Liver (tissue), 9 donors: ENCODE results near the gene TMEM17. TPM values are rescaled to one million over a fixed set of nuclear protein-coding genes. Genes with fewer than 3 reads are reported as not detected.

Source experiments
- DNase-seq: peaks from one replicate; pipeline ENCODE4 v3.0.0-alpha.2; 2017; ENCODE audit warnings: low spot score
- H3K27ac ChIP-seq, 2 donors: one replicate each; pipeline ENCODE4 v1.7.0; 2013; ENCODE audit warnings: inconsistent platforms in 2 of 2, low read length in 2 of 2, control low read depth in 1 of 2, low read depth in 1 of 2, mild to moderate bottlenecking in 1 of 2
- H3K27me3 ChIP-seq, 4 donors: one replicate each; pipeline versions ENCODE4 v1.6.1 to v1.7.0; 2013; ENCODE audit warnings: low read length in 3 of 4, inconsistent platforms in 1 of 4, mild to moderate bottlenecking in 1 of 4, moderate library complexity in 1 of 4; ENCODE audit not compliant: control insufficient read depth in 4 of 4, insufficient read depth in 4 of 4
- H3K36me3 ChIP-seq, 4 donors: one replicate each; pipeline versions ENCODE4 v1.6.1 to v1.7.0; 2013; ENCODE audit warnings: low read length in 3 of 4, mild to moderate bottlenecking in 3 of 4, low read depth in 1 of 4, moderate library complexity in 1 of 4; ENCODE audit not compliant: control insufficient read depth in 4 of 4, insufficient read depth in 3 of 4
- H3K4me1 ChIP-seq, 4 donors: one replicate each; pipeline versions ENCODE4 v1.6.1 to v1.7.0; 2013; ENCODE audit warnings: low read length in 3 of 4, mild to moderate bottlenecking in 3 of 4, moderate library complexity in 1 of 4; ENCODE audit not compliant: control insufficient read depth in 4 of 4, insufficient read depth in 4 of 4
- H3K4me3 ChIP-seq, 3 donors: one replicate each; pipeline versions ENCODE4 v1.6.1 to v1.7.0; 2013; ENCODE audit warnings: low read length in 3 of 3, control low read depth in 1 of 3, low read depth in 1 of 3, mild to moderate bottlenecking in 1 of 3
- H3K9ac ChIP-seq, 2 donors: one replicate each; pipeline ENCODE4 v1.7.0; 2013; ENCODE audit warnings: low read length in 2 of 2, mild to moderate bottlenecking in 2 of 2, moderate library complexity in 2 of 2, control low read depth in 1 of 2, low read depth in 1 of 2
- H3K9me3 ChIP-seq, 4 donors: one replicate each; pipeline versions ENCODE4 v1.6.1 to v1.7.0; 2013; ENCODE audit warnings: low read length in 3 of 4; ENCODE audit not compliant: control insufficient read depth in 4 of 4
- FOXA2 ChIP-seq: IDR thresholded peaks from 2 replicates; pipeline ENCODE4 v1.6.1; 2016; ENCODE audit warnings: antibody characterized with exemption
- HNF4G ChIP-seq: IDR thresholded peaks from 2 replicates; pipeline ENCODE4 v1.6.1; 2016; ENCODE audit warnings: antibody characterized with exemption
- RAD21 ChIP-seq, 2 donors: IDR thresholded peaks; 2 replicates each; pipeline ENCODE4 v1.6.1; 2016; ENCODE audit warnings: antibody characterized with exemption in 2 of 2, mild to moderate bottlenecking in 2 of 2
- SP1 ChIP-seq: IDR thresholded peaks from 2 replicates; pipeline ENCODE4 v1.6.1; 2018; ENCODE audit warnings: antibody characterized with exemption, mild to moderate bottlenecking
- YY1 ChIP-seq: IDR thresholded peaks from 2 replicates; pipeline ENCODE4 v1.6.1; 2016; ENCODE audit warnings: antibody characterized with exemption, mild to moderate bottlenecking
- WGBS: extraction: QIAGEN DNeasy Blood & Tissue Kit; methylation state at CpG from one replicate; pipeline ENCODE4 v1.1.7; 2013; 5-methylcytosine and 5-hydroxymethylcytosine counted together
- polyA plus RNA-seq, 2 donors: library from polyadenylated mRNA; stranded (reverse) in 1 of 2; unstranded in 1 of 2; fragments of 200-250 nt in 1 of 2; fragments of >200 nt in 1 of 2; fragmentation: Nextera tagmentation in 1 of 2; extraction: Ambion mirVana in 1 of 2; gene quantifications; one replicate each; pipeline versions ENCODE4 v1.2.1 to v1.2.3, GENCODE V29; 2013 to 2015
- total RNA-seq, 2 donors: library from RNA; depleted of rRNA; stranded (reverse); fragments of >200 nt; gene quantifications; one replicate each; pipeline ENCODE4 v1.2.3, GENCODE V29; 2014
- TF ChIP-seq, protein P1 (sequence below): IDR thresholded peaks from 2 replicates; pipeline ENCODE4 v1.6.1; 2016; ENCODE audit warnings: antibody characterized with exemption, mild to moderate bottlenecking
- donor health status: healthy.
- donor health status: healthy.
- donor health status: healthy.
- donor health status: healthy.
- donor health status: healthy.

Gene TMEM17
- total and polyA plus RNA-seq, 4 donors, result 0.70 to 1.9 (median 1.2) TPM

DNA sequence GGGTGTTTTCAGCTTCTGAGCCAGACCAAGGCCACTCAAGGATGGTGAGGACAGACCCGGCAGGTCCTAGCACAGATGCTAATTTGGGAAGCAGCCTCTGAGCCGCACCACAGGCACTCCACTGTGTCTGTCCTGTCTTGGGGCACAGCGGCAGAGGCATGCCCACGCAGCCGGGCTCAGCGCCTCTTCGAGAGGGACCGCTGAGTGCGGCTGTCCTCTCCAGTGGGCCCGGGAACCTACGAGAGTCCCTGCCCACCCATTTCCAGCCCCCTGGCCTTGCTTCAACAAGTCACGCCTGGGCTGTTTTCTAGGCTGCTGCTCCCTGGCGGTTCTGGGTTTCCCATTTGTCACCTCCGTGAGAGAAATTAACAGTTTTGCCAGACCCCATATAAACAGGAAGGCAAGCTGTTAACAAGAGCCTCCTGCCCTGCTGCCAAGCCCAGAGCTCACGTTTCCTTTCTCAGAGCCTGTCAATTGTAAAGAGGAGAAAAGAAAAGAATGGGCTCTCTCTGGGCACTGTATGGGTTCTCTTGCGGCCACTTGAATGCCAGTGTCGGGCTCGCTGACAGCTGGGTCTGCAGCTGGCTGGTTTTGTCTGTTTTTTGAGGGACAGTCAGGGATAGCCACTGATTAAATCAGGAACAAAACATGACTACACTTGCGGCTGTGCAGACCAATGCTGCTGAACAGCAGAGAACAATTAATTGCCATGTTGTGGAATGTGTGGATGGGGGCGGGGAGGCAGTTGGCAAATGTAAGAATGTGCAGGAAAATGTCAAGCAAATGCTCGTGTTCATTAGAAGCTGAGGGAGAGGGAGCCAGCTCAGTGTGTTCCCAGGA is 30.6 kb downstream of the TMEM17 start:
- no peak overlapping the region for H3K4me3 ChIP-seq
- no peaks in the 10 kb centered on the region for H3K27me3 ChIP-seq
- no peak overlapping the region for H3K9ac ChIP-seq
- H3K36me3 ChIP-seq, result no peaks in the 10 kb centered on the region
- peaks cover 2 to 15% (median 10%) of the 10 kb centered on the region in 4 donors for H3K4me1 ChIP-seq
- H3K27ac ChIP-seq, result peak overlapping the region in 1 of 2 donors; percentile 38
- whole genome bisulfite sequencing, result 70% methylated on average over 21 of the region's 21 CpGs
- TF ChIP-seq HNF4G (no peak), SP1 (peak; percentile 10), FOXA2 (no peak)
- no peak for DNase-seq
- no peaks in the 10 kb centered on the region for H3K9me3 ChIP-seq

DNA sequence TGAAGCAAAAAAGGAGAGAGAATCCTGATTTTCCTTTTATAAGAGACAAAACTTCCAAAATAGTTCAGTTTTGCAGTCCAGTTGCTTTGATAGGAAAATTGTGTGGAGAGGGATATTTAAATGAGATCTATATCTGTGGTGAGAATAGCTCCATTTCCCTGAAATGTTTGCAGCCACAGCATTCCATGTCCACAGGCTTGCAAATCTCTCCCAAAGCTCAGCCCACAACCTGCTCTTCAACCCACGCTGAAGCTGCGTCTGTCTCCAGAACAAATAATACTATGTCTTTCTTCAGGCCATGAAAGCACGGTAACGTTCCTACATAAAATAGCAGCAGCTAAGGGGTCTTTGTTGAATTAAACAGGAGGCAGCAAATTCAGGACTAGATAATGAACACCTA is 31.8 kb downstream of the TMEM17 start:
- Histone ChIP-seq H3K27ac (peak overlapping the region in 1 of 2 donors; percentile 11), H3K4me3 (no peak overlapping the region), H3K36me3 (no peaks in the 10 kb centered on the region), H3K27me3 (no peaks in the 10 kb centered on the region), H3K9ac (no peak overlapping the region), H3K9me3 (no peaks in the 10 kb centered on the region), H3K4me1 (peaks cover 7 to 26% (median 20%) of the 10 kb centered on the region in 4 donors)
- TF ChIP-seq RAD21 (IDR thresholded peaks at IDR 0.05) (no peak), YY1 (peak; percentile 11), FOXA2 (no peak)
- WGBS, result 44% methylated on average over 4 of the region's 4 CpGs
- no peak for DNase-seq

DNA sequence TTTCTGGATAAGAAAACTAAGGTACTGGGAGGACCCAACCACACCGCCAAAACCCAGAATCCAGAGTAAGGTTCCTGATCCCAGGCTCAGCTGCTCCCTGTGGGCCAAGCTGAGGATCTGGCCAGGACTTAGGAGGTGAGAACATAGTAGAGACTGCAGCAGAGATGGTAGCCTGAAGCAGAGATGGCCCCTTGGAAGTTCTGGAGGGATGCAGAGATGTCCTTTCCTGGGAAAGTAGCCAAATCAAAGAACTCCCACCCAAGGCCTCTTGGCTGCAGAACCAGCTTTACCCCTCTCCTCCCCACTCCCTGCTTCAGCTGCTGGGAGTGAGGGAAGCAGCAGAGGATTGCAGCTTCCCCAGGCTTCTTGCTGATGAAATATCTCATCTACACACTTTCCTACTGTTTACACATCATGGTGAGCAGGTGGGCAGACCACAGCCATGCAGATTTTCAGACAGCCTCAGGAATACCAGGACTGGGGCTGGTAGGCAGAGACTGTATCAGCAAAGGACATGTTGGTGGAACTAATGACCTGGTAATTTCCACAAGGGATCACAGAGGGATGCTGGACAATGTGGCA is 32.7 kb downstream of the TMEM17 start:
- 98% methylated on average over 1 of the region's 1 CpG for WGBS
- H3K4me3 ChIP-seq, result no peak overlapping the region
- peaks cover 7 to 32% (median 25%) of the 10 kb centered on the region in 4 donors for H3K4me1 ChIP-seq

More for the DNA sequence above, 32.7 kb downstream of the TMEM17 start:
- no peaks in the 10 kb centered on the region for H3K9me3 ChIP-seq
- H3K36me3 ChIP-seq, result no peaks in the 10 kb centered on the region
- no peak overlapping the region for H3K9ac ChIP-seq
- DNase-seq, result no peak
- no peak overlapping the region for H3K27ac ChIP-seq
- no peaks in the 10 kb centered on the region for H3K27me3 ChIP-seq
- no peak for TF ChIP-seq FOXA2
- TF ChIP-seq, protein P1, sequence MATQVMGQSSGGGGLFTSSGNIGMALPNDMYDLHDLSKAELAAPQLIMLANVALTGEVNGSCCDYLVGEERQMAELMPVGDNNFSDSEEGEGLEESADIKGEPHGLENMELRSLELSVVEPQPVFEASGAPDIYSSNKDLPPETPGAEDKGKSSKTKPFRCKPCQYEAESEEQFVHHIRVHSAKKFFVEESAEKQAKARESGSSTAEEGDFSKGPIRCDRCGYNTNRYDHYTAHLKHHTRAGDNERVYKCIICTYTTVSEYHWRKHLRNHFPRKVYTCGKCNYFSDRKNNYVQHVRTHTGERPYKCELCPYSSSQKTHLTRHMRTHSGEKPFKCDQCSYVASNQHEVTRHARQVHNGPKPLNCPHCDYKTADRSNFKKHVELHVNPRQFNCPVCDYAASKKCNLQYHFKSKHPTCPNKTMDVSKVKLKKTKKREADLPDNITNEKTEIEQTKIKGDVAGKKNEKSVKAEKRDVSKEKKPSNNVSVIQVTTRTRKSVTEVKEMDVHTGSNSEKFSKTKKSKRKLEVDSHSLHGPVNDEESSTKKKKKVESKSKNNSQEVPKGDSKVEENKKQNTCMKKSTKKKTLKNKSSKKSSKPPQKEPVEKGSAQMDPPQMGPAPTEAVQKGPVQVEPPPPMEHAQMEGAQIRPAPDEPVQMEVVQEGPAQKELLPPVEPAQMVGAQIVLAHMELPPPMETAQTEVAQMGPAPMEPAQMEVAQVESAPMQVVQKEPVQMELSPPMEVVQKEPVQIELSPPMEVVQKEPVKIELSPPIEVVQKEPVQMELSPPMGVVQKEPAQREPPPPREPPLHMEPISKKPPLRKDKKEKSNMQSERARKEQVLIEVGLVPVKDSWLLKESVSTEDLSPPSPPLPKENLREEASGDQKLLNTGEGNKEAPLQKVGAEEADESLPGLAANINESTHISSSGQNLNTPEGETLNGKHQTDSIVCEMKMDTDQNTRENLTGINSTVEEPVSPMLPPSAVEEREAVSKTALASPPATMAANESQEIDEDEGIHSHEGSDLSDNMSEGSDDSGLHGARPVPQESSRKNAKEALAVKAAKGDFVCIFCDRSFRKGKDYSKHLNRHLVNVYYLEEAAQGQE, result no peak
